Esophagus muscularis mucosa (tissue), 4 donors: ENCODE measurements around the gene CEL. TPM values are rescaled to one million over a fixed set of nuclear protein-coding genes. Genes with fewer than 3 reads are reported as not detected.

Source experiments
- DNase-seq: peaks from one replicate; pipeline ENCODE4 v3.0.0-alpha.2; 2017; ENCODE audit errors: extremely low spot score
- H3K27ac ChIP-seq, 4 donors: fragments of 200-600 bp; sonication (generic); replicated peaks in 1 of 4; 1 replicate in 3 of 4; 2 replicates in 1 of 4; pipeline ENCODE4 v1.5.1; 2016 to 2019; ENCODE audit warnings: mild to moderate bottlenecking in 1 of 4
- H3K27me3 ChIP-seq, 4 donors: fragments of 200-600 bp; sonication (generic); one replicate each; pipeline versions ENCODE4 v1.5.1 to v1.6.0; 2016 to 2019
- H3K36me3 ChIP-seq, 4 donors: fragments of 200-600 bp; sonication (generic); one replicate each; pipeline ENCODE4 v1.5.1; 2016 to 2019
- H3K4me1 ChIP-seq, 4 donors: fragments of 200-600 bp; sonication (generic); one replicate each; pipeline ENCODE4 v1.5.1; 2016 to 2019
- H3K4me3 ChIP-seq, 4 donors: fragments of 200-600 bp; sonication (generic); 1 replicate in 2 of 4; 2 replicates in 2 of 4; pipeline ENCODE4 v1.5.1; 2016 to 2019; ENCODE audit warnings: mild to moderate bottlenecking in 4 of 4, moderate library complexity in 1 of 4
- H3K9me3 ChIP-seq, 4 donors: fragments of 200-600 bp; sonication (generic); 1 replicate in 3 of 4; 2 replicates in 1 of 4; pipeline ENCODE4 v1.5.1; 2016 to 2019
- EP300 ChIP-seq: sonication (generic); formaldehyde crosslinking; IDR thresholded peaks from one replicate; pipeline ENCODE4 v1.6.1; 2017; ENCODE audit warnings: antibody characterized with exemption
- POLR2A ChIP-seq: fragments of 450-650 bp; IDR thresholded peaks from one replicate; pipeline ENCODE4 v1.6.1; 2017; ENCODE audit warnings: antibody characterized with exemption, moderate library complexity, mild to moderate bottlenecking, low read depth
- POLR2AphosphoS5 ChIP-seq, 2 donors: sonication (generic); formaldehyde crosslinking; IDR thresholded peaks; one replicate each; pipeline ENCODE4 v1.6.1; 2017; ENCODE audit warnings: antibody characterized with exemption in 2 of 2
- WGBS: methylation state at CpG from one replicate; pipeline ENCODE4 v1.1.5; 2018; 5-methylcytosine and 5-hydroxymethylcytosine counted together
- intact Hi-C: fragments of 100-400 bp; cut with DNase I; formaldehyde crosslinking; loops from one replicate; pipeline ENCODE4 v1.15.1; 2023
- total RNA-seq, 4 donors: library from RNA; depleted of rRNA; stranded (reverse); fragments of >200 nt; gene quantifications; one replicate each; pipeline versions ENCODE4 v1.1.0 to v1.2.1, GENCODE V29; 2016
- TF ChIP-seq, protein P1 (sequence below), 3 experiments: fragments of 200-600 bp in 2 of 3; fragments of 450-650 bp in 1 of 3; sonication (generic) in 2 of 3; IDR thresholded peaks; one replicate each; pipeline ENCODE4 v1.5.1; 2017 to 2019; ENCODE audit warnings: antibody characterized with exemption in 3 of 3, mild to moderate bottlenecking in 2 of 3, moderate library complexity in 1 of 3

CEL gene
- total RNA-seq, 4 donors from 2014 or later: 0.17 to 0.42 (median 0.21) TPM

DNA sequence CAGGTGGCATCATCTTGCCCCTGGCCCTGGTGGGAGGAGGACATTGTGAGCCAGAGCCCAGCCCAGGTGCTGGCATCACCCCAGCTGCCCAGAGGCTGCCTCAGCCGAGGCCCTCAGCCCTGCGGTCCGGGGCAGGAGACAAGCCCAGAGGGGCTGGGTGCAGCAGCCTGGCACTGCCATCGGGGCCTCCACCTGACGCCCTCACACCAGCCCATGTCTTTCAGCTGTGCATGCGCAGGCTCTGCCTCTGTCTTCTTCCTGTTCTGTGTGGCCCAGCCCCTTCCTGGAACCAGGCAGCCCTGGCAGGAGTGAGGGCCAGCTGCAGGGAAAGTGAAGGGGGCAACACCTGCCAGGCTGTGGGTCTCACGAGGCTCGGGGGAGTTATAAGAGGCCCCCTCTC is 4.8 kb upstream of the CEL start:
- Histone ChIP-seq H3K36me3 (peaks cover 54 to 68% (median 65%) of the 10 kb centered on the region in 4 donors), H3K4me1 (peaks cover 0 to 22% (median 0%) of the 10 kb centered on the region in 4 donors), H3K27me3 (no peaks in the 10 kb centered on the region), H3K4me3 (no peak overlapping the region), H3K9me3 (no peaks in the 10 kb centered on the region), H3K27ac (no peak overlapping the region)
- intact Hi-C loops: no loop called here
- no peak for DNase-seq
- TF ChIP-seq, protein P1, sequence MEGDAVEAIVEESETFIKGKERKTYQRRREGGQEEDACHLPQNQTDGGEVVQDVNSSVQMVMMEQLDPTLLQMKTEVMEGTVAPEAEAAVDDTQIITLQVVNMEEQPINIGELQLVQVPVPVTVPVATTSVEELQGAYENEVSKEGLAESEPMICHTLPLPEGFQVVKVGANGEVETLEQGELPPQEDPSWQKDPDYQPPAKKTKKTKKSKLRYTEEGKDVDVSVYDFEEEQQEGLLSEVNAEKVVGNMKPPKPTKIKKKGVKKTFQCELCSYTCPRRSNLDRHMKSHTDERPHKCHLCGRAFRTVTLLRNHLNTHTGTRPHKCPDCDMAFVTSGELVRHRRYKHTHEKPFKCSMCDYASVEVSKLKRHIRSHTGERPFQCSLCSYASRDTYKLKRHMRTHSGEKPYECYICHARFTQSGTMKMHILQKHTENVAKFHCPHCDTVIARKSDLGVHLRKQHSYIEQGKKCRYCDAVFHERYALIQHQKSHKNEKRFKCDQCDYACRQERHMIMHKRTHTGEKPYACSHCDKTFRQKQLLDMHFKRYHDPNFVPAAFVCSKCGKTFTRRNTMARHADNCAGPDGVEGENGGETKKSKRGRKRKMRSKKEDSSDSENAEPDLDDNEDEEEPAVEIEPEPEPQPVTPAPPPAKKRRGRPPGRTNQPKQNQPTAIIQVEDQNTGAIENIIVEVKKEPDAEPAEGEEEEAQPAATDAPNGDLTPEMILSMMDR (IDR thresholded peaks at IDR 0.05): no peak
- TF ChIP-seq POLR2A: no peak
- TF ChIP-seq POLR2AphosphoS5 (IDR thresholded peaks at IDR 0.05): no peak
- TF ChIP-seq EP300: no peak
- WGBS: 67% methylated on average over 2 of the region's 8 CpGs

DNA sequence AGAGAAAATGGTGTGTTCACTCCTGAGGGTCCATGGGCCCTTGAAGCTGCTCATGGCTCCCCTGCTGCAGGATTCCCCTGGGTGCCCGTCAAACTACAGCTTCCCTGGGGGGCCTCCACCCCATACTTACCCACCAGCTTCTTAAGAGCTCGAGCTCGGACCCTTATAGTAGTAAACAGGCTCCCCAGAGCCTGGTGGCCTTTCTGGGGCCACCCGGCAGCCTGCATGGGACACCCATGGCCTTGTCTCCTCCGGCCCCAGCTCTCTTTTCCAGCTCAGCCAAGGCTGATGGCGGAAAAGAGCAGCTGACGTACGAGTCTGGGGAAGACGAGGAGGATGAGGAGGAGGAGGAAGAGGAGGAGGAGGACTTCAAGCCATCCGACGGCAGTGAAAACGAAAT is 4.2 kb upstream of the CEL start:
- H3K27me3 ChIP-seq: no peaks in the 10 kb centered on the region
- no peak overlapping the region for H3K4me3 ChIP-seq
- peaks cover 48 to 63% (median 60%) of the 10 kb centered on the region in 4 donors for H3K36me3 ChIP-seq
- intact Hi-C loops: no loop called here
- H3K9me3 ChIP-seq: no peaks in the 10 kb centered on the region
- no peak for TF ChIP-seq EP300
- TF ChIP-seq POLR2AphosphoS5 (IDR thresholded peaks at IDR 0.05): no peak
- TF ChIP-seq, protein P1 (IDR thresholded peaks at IDR 0.05): no peak
- 89% methylated on average over 11 of the region's 12 CpGs for WGBS
- DNase-seq: no peak
- H3K27ac ChIP-seq: no peak overlapping the region
- H3K4me1 ChIP-seq: peaks cover 0 to 22% (median 0%) of the 10 kb centered on the region in 4 donors

DNA sequence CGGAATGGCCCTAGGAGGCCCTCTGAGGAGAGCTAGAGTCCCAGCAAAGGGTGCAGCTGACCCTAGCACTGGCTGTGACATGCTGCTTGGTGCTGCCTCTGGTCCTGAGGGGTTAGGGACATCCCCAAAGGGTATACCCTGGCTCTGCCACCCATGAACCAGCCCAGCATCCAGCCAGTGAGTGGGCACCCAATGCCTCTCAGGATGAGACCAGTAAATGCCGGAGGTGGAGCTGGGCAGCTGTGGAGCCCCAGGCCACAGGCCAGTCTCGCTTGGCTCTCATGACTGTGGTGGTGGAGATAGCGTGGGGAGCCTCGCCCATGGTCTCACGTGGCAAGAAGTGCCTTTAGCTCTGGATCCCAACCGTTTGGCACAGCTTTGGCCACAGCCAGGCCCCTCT is 3.7 kb upstream of the CEL start:
- no peak for DNase-seq
- 70% methylated on average over 2 of the region's 7 CpGs for WGBS
- no peaks in the 10 kb centered on the region for H3K27me3 ChIP-seq
- peaks cover 0 to 22% (median 0%) of the 10 kb centered on the region in 4 donors for H3K4me1 ChIP-seq
- peaks cover 44 to 57% (median 54%) of the 10 kb centered on the region in 4 donors for H3K36me3 ChIP-seq
- no peak overlapping the region for H3K27ac ChIP-seq
- no peak overlapping the region for H3K4me3 ChIP-seq
- intact Hi-C loops: no loop called here
- H3K9me3 ChIP-seq: no peaks in the 10 kb centered on the region
- no peak for TF ChIP-seq POLR2A
- no peak for TF ChIP-seq POLR2AphosphoS5 (IDR thresholded peaks at IDR 0.05)

DNA sequence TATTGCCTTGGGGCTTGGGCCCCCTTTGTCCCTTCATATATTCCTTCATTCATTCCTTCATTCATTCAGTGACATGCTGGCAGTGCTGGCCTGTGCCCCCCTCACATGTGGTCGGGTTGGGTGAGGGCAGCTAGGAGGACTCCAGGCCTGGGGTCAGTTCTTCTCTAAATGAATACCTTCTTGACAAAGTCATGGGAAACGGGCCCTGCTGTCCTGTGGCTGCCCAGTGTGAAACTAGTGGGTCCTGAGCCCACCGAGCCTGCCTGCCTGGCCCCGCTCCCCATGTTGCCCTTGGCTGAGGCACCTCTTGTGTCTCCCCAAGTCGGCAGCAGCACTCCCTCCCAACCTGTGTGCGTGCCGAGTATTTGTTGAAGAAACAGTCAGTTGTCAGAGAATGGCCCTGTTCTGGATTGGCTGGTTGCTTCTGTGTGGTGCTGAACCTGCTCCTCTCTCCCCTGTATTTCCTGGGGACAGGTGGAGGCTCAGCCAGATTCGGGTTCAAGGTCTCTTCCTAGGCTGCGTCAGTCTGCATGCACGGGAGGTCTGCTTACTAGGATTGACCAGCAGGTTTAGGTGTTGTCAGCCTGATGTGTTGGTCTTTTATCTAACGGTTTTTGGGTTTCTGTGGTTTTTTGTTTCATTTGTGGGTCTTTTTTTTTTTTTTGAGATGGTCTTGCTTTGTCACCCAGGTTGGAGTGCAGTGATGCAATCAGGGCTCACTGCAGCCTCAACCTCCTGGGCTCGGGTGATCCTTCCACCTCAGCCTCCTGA is 3.0 kb upstream of the CEL start:
- Histone ChIP-seq H3K4me3 (no peak overlapping the region), H3K36me3 (peaks cover 39 to 51% (median 48%) of the 10 kb centered on the region in 4 donors), H3K27ac (no peak overlapping the region), H3K27me3 (no peaks in the 10 kb centered on the region), H3K9me3 (no peaks in the 10 kb centered on the region), H3K4me1 (peaks cover 0 to 22% (median 0%) of the 10 kb centered on the region in 4 donors)
- no peak for DNase-seq
- intact Hi-C loops: no loop called here
- TF ChIP-seq, protein P1 (IDR thresholded peaks at IDR 0.05): no peak
- TF ChIP-seq POLR2A (no peak), POLR2AphosphoS5 (IDR thresholded peaks at IDR 0.05) (no peak), EP300 (no peak)
- WGBS: 82% methylated on average over 12 of the region's 12 CpGs

DNA sequence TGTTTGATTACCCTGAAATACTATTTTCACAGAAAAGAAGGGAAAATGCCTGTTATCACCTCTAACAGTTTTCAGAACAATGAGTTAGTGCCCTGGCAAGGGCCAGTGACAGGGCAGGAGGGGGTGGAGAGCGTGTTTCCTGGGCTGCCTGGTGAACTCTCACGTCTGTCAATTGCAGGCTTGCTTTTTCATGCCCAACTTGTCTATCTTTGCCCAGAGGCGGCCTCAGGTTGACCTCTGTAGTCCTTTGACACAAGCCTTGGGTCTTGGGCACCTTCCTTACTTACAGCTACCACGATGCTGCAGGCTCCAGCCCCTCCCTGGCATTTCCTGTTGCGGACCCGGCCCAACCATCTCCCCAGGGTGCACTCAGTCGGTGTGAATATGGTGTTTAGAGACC is 2.2 kb upstream of the CEL start:
- WGBS: 57% methylated on average over 7 of the region's 7 CpGs

More for the DNA sequence above, 2.2 kb upstream of the CEL start:
- TF ChIP-seq, protein P1 (IDR thresholded peaks at IDR 0.05): no peak
- no peak for TF ChIP-seq POLR2AphosphoS5 (IDR thresholded peaks at IDR 0.05)
- DNase-seq: no peak
- Histone ChIP-seq H3K4me3 (no peak overlapping the region), H3K9me3 (no peaks in the 10 kb centered on the region), H3K36me3 (peaks cover 30 to 45% (median 40%) of the 10 kb centered on the region in 4 donors), H3K4me1 (peaks cover 0 to 17% (median 0%) of the 10 kb centered on the region in 4 donors), H3K27me3 (no peaks in the 10 kb centered on the region), H3K27ac (no peak overlapping the region)
- intact Hi-C loops: no loop called here
